OCI-LY7 (cell line): ENCODE data around the gene NMUR2. TPM values are rescaled to one million over a fixed set of nuclear protein-coding genes. Genes with fewer than 3 reads are reported as not detected.

Source experiments
- BruUV-seq: library from RNA; stranded (reverse); fragments of 400-500 nt; replicated peaks from 2 replicates; lab custom pipeline; 2021; lab: Mats Ljungman, UMichigan
- CTCF ChIA-PET: fragments of 300-600 bp; sonication (Branson Sonifier 250); formaldehyde crosslinking; loops from one replicate; lab custom pipeline; 2022; ENCODE audit warnings: antibody characterized with exemption; ENCODE audit not compliant: unreplicated experiment; lab: Charles Lee
- POLR2A ChIA-PET: fragments of 300-600 bp; sonication (Branson Sonifier 250); formaldehyde crosslinking; loops from one replicate; lab custom pipeline; 2022; ENCODE audit warnings: antibody characterized with exemption; lab: Charles Lee
- DNase-seq: peaks from one replicate; pipeline ENCODE4 v3.0.0-alpha.2; 2015; ENCODE audit warnings: low spot score
- H2AFZ ChIP-seq: fragments of 200-600 bp; sonication (generic), shearing (Covaris generic); 2 replicates; pipeline ENCODE4 v1.6.1; 2014; ENCODE audit warnings: mild to moderate bottlenecking, antibody characterized with exemption, low read length, moderate library complexity
- H3K27ac ChIP-seq: fragments of 200-600 bp; sonication (generic); 2 replicates; pipeline ENCODE4 v1.5.1; 2014; ENCODE audit warnings: mixed run types, low read depth, mild to moderate bottlenecking, moderate library complexity, low read length, inconsistent platforms; ENCODE audit not compliant: poor library complexity, severe bottlenecking
- H3K36me3 ChIP-seq: fragments of 200-600 bp; sonication (generic); 2 replicates; pipeline ENCODE4 v1.6.1; 2014; ENCODE audit warnings: mild to moderate bottlenecking, antibody characterized with exemption, low read length, moderate library complexity, mixed read lengths; ENCODE audit not compliant: insufficient read depth
- H3K4me1 ChIP-seq: fragments of 200-600 bp; sonication (generic); 2 replicates; pipeline ENCODE4 v1.5.1; 2014; ENCODE audit warnings: mild to moderate bottlenecking, low read length; ENCODE audit not compliant: insufficient read depth, poor library complexity, severe bottlenecking
- H3K4me2 ChIP-seq: fragments of 200-600 bp; sonication (generic); 2 replicates; pipeline ENCODE4 v1.6.1; 2014; ENCODE audit warnings: mild to moderate bottlenecking, low read length
- H3K4me3 ChIP-seq: fragments of 200-600 bp; sonication (generic); 2 replicates; pipeline ENCODE4 v1.5.1; 2014; ENCODE audit warnings: mild to moderate bottlenecking, low read depth, low read length; ENCODE audit not compliant: poor library complexity, severe bottlenecking
- H3K79me2 ChIP-seq: fragments of 200-600 bp; sonication (generic); 2 replicates; pipeline ENCODE4 v1.6.1; 2016; ENCODE audit warnings: low read depth, mild to moderate bottlenecking, low read length, moderate library complexity, mixed read lengths; ENCODE audit not compliant: insufficient read depth
- H3K9me2 ChIP-seq: fragments of 200-600 bp; sonication (generic); 2 replicates; pipeline ENCODE4 v1.6.1; 2016; ENCODE audit warnings: mild to moderate bottlenecking, low read length, mixed read lengths; ENCODE audit not compliant: insufficient read depth
- H3K9me3 ChIP-seq: fragments of 200-600 bp; sonication (generic); 2 replicates; pipeline ENCODE4 v1.6.1; 2014; ENCODE audit warnings: mild to moderate bottlenecking, mixed run types, low read length, mixed read lengths
- H4K20me1 ChIP-seq: fragments of 200-600 bp; sonication (generic); 2 replicates; pipeline ENCODE4 v1.6.1; 2014; ENCODE audit warnings: mild to moderate bottlenecking, antibody characterized with exemption, low read length, moderate library complexity, mixed read lengths; ENCODE audit not compliant: insufficient read depth
- EZH2phosphoT487 ChIP-seq: fragments of 200-600 bp; sonication (generic); IDR thresholded peaks from 2 replicates; pipeline ENCODE4 v1.6.1; 2018; ENCODE audit warnings: low read depth, borderline replicate concordance, mild to moderate bottlenecking, mixed run types, antibody characterized with exemption, low read length, moderate library complexity, mixed read lengths
- intact Hi-C: fragments of 100-400 bp; cut with micrococcal nuclease; formaldehyde crosslinking; loops from one replicate; pipeline ENCODE4 v1.10.0; 2022; ENCODE audit not compliant: unreplicated experiment
- total RNA-seq, 2 experiments: library from RNA; depleted of rRNA in 1 of 2; stranded (reverse); fragments of >200 nt in 1 of 2; shearing (Covaris generic) in 1 of 2; gene quantifications; 2 replicates each; pipeline ENCODE4 v1.2.3, GENCODE V29; 2014 to 2022
- TF ChIP-seq, protein P1 (sequence below): fragments of 200-600 bp; sonication (generic); conservative IDR thresholded peaks from 2 replicates; pipeline ENCODE4 v1.5.1; 2014; ENCODE audit warnings: mild to moderate bottlenecking, antibody characterized with exemption, low read length, moderate library complexity, mixed read lengths

Gene NMUR2
- total RNA-seq, 2 experiments from 2014 or later = not detected

DNA sequence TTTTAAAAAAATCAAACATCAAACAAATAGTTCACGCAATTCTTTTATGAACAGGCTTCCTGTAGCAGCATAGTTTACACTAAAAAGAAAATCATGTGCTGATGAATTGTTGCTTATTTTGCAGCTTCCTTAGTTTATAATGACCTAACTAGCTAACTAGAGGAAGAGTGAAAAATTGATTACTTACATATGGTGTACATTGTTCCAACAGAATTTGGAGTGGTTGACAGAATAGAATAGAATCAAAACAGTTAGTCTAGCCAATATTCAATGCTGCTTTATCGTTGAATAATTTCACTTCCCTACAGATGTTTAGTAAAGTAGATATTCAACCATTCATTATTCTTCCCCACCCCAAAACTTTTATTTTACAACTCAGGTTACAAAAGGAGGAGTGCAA, 4.2 kb downstream of the NMUR2 start:
- Histone ChIP-seq H3K27ac (no peak overlapping the region), H3K79me2 (no peaks in the 10 kb centered on the region), H3K36me3 (no peaks in the 10 kb centered on the region), H3K4me3 (no peak overlapping the region), H4K20me1 (no peaks in the 10 kb centered on the region), H3K9me2 (no peaks in the 10 kb centered on the region), H3K4me2 (no peak overlapping the region), H3K4me1 (no peaks in the 10 kb centered on the region), H2AFZ (no peak overlapping the region), H3K9me3 (no peaks in the 10 kb centered on the region)
- DNase-seq = no peak
- CTCF ChIA-PET = no interaction called here
- TF ChIP-seq, protein P1, sequence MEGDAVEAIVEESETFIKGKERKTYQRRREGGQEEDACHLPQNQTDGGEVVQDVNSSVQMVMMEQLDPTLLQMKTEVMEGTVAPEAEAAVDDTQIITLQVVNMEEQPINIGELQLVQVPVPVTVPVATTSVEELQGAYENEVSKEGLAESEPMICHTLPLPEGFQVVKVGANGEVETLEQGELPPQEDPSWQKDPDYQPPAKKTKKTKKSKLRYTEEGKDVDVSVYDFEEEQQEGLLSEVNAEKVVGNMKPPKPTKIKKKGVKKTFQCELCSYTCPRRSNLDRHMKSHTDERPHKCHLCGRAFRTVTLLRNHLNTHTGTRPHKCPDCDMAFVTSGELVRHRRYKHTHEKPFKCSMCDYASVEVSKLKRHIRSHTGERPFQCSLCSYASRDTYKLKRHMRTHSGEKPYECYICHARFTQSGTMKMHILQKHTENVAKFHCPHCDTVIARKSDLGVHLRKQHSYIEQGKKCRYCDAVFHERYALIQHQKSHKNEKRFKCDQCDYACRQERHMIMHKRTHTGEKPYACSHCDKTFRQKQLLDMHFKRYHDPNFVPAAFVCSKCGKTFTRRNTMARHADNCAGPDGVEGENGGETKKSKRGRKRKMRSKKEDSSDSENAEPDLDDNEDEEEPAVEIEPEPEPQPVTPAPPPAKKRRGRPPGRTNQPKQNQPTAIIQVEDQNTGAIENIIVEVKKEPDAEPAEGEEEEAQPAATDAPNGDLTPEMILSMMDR = no peak
- no TSS peak for BruUV-seq
- POLR2A ChIA-PET = no interaction called here
- intact Hi-C loops = no loop called here

DNA sequence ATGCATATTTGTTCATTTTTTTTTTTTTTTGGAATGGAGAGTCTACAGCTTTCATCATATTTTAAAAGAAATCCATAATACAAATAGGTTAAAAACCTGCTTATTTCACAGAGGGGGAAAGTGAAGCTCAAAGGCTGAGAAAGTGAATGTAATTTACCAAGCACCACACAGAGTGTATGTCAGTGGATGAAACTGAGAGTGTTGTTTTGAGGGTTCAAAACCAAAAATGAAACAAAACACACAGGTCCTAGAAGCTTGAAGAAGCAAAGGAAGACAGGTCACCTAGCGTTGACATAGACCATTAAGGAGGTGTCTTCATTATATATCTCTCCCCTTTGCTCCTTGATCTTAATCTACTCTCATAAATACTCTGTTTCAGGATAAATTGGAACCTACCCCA, 7.5 kb downstream of the NMUR2 start:
- BruUV-seq = no TSS peak
- Histone ChIP-seq H3K4me3 (no peak overlapping the region), H3K4me1 (no peaks in the 10 kb centered on the region), H3K79me2 (no peaks in the 10 kb centered on the region), H3K9me2 (no peaks in the 10 kb centered on the region), H3K36me3 (no peaks in the 10 kb centered on the region), H4K20me1 (no peaks in the 10 kb centered on the region), H2AFZ (no peak overlapping the region), H3K9me3 (no peaks in the 10 kb centered on the region), H3K4me2 (no peak overlapping the region), H3K27ac (no peak overlapping the region)
- CTCF ChIA-PET = no interaction called here
- DNase-seq = no peak
- intact Hi-C loops = no loop called here
- POLR2A ChIA-PET = interaction anchor here (0.7 kb wide), 1 partner anchor 447 kb away, joined by 4 read pairs; no protein-coding TSS in a partner anchor
- no peak for TF ChIP-seq EZH2phosphoT487
- TF ChIP-seq, protein P1 = no peak

DNA sequence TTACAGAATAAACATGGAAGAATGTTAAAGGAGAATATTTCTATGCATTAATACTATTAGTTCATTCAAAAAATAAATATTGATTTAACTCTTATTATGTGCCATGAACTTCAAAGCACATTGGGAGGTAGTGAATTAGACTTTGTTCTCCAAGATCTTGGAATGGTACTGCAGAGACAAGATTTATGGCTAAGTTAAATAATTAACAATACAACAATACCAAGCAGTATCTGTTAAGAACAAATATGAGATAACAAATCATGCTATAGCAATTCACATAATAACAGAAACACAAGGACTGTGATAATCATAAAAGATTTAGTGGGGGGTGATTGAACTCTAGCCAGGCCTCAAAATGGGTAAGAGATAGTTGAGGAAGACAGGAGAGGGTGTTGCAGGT, 11.6 kb downstream of the NMUR2 start:
- H3K4me1 ChIP-seq = no peaks in the 10 kb centered on the region
- intact Hi-C loops = no loop called here
- no peak overlapping the region for H3K27ac ChIP-seq
- H2AFZ ChIP-seq = no peak overlapping the region
- no TSS peak for BruUV-seq
- H3K4me2 ChIP-seq = no peak overlapping the region
- ChIA-PET CTCF (no interaction called here), POLR2A (no interaction called here)
- no peaks in the 10 kb centered on the region for H3K36me3 ChIP-seq
- TF ChIP-seq EZH2phosphoT487 = no peak
- no peak overlapping the region for H3K4me3 ChIP-seq
- no peaks in the 10 kb centered on the region for H3K9me3 ChIP-seq
- H3K9me2 ChIP-seq = no peaks in the 10 kb centered on the region
- H3K79me2 ChIP-seq = no peaks in the 10 kb centered on the region
- H4K20me1 ChIP-seq = no peaks in the 10 kb centered on the region
- DNase-seq = no peak
